ENCODE data around the gene TBC1D24.

TBC1D24 gene

GRCh38 chr16:2500430-2500917 lies 25.5 kb downstream of the TBC1D24 start:
- Histone ChIP-seq H3K4me1 (ENCODE audit: insufficient read depth, low read length) (peaks cover 11% of the 10 kb centered on the region), H3K36me3 (ENCODE audit: insufficient read depth, low read length) (peaks cover 61% of the 10 kb centered on the region), H2AFZ (ENCODE audit: low read depth, low read length) (no peak overlapping the region), H3K27me3 (ENCODE audit: insufficient read depth, low read length, poor library complexity) (no peaks in the 10 kb centered on the region), H3K9me3 (ENCODE audit: insufficient read depth, low read length, severe bottlenecking) (no peaks in the 10 kb centered on the region), H3K27ac (ENCODE audit: low read length) (no peak overlapping the region), H4K20me1 (ENCODE audit: insufficient read depth, low read length) (peaks cover 29% of the 10 kb centered on the region), H3K79me2 (ENCODE audit: insufficient read depth, low read length) (no peaks in the 10 kb centered on the region), H3K4me2 (ENCODE audit: insufficient read depth, low read length) (peak overlapping the region; percentile 32; the same call in 1 of the 2 replicates), H3K4me3 (ENCODE audit: low read depth in 1 of 2, low read length in 2 of 2) (no peak overlapping the region), H3K9ac (ENCODE audit: low read depth, low read length) (no peak overlapping the region)
- TF ChIP-seq CTCF (IDR thresholded peaks at IDR 0.05; ENCODE audit: borderline replicate concordance, extremely low read depth, low read length, poor library complexity, severe bottlenecking): no peak
- TF ChIP-seq EZH2 (IDR thresholded peaks at IDR 0.05; ENCODE audit: borderline replicate concordance, low read depth, low read length, severe bottlenecking): no peak
- DNase-seq (no peak), ATAC-seq (ENCODE audit: insufficient read depth, low read depth) (no peak)

- peak overlapping the region; percentile 41; the same call in 1 of the 2 replicates for H2AFZ ChIP-seq (ENCODE audit: low read depth, low read length)
- no peak overlapping the region for H3K4me3 ChIP-seq (ENCODE audit: low read depth in 1 of 2, low read length in 2 of 2)
- no peaks in the 10 kb centered on the region for H3K9me3 ChIP-seq (ENCODE audit: insufficient read depth, low read length, severe bottlenecking)
- ATAC-seq (ENCODE audit: insufficient read depth, low read depth): peak; percentile 99
- no peaks in the 10 kb centered on the region for H3K27me3 ChIP-seq (ENCODE audit: insufficient read depth, low read length, poor library complexity)
- H3K79me2 ChIP-seq (ENCODE audit: insufficient read depth, low read length): no peaks in the 10 kb centered on the region
- peak overlapping the region; percentile 36 for H3K4me2 ChIP-seq (ENCODE audit: insufficient read depth, low read length)
- H3K36me3 ChIP-seq (ENCODE audit: insufficient read depth, low read length): peaks cover 57% of the 10 kb centered on the region
- peak; percentile 87 for DNase-seq
- no peak overlapping the region for H3K27ac ChIP-seq (ENCODE audit: low read length)
- H3K9ac ChIP-seq (ENCODE audit: low read depth, low read length): peak overlapping the region; percentile 23
- TF ChIP-seq CTCF (IDR thresholded peaks at IDR 0.05; ENCODE audit: borderline replicate concordance, extremely low read depth, low read length, poor library complexity, severe bottlenecking) (peak; percentile 99), EZH2 (IDR thresholded peaks at IDR 0.05; ENCODE audit: borderline replicate concordance, low read depth, low read length, severe bottlenecking) (no peak)
- H4K20me1 ChIP-seq (ENCODE audit: insufficient read depth, low read length): peaks cover 29% of the 10 kb centered on the region
- H3K4me1 ChIP-seq (ENCODE audit: insufficient read depth, low read length): peaks cover 11% of the 10 kb centered on the region
Observed at GRCh38 chr16:2500918-2501750, 26.2 kb downstream of the TBC1D24 start.

- H3K27ac ChIP-seq (ENCODE audit: low read length): no peak overlapping the region; the same call in 1 of the 2 replicates
Observed at GRCh38 chr16:2501946-2502895, 27.3 kb downstream of the TBC1D24 start.

More at GRCh38 chr16:2501946-2502895, 27.3 kb downstream of the TBC1D24 start:
- Histone ChIP-seq H3K4me3 (ENCODE audit: low read depth in 1 of 2, low read length in 2 of 2) (no peak overlapping the region), H3K9me3 (ENCODE audit: insufficient read depth, low read length, severe bottlenecking) (no peaks in the 10 kb centered on the region), H4K20me1 (ENCODE audit: insufficient read depth, low read length) (peaks cover 29% of the 10 kb centered on the region), H2AFZ (ENCODE audit: low read depth, low read length) (no peak overlapping the region), H3K27me3 (ENCODE audit: insufficient read depth, low read length, poor library complexity) (no peaks in the 10 kb centered on the region), H3K79me2 (ENCODE audit: insufficient read depth, low read length) (no peaks in the 10 kb centered on the region), H3K9ac (ENCODE audit: low read depth, low read length) (peak overlapping the region; percentile 23; the same call in 1 of the 2 replicates), H3K36me3 (ENCODE audit: insufficient read depth, low read length) (peaks cover 46% of the 10 kb centered on the region), H3K4me1 (ENCODE audit: insufficient read depth, low read length) (peaks cover 11% of the 10 kb centered on the region), H3K4me2 (ENCODE audit: insufficient read depth, low read length) (no peak overlapping the region)
- ATAC-seq (ENCODE audit: insufficient read depth, low read depth): no peak
- no peak for DNase-seq
- no peak for TF ChIP-seq EZH2 (IDR thresholded peaks at IDR 0.05; ENCODE audit: borderline replicate concordance, low read depth, low read length, severe bottlenecking)
- no peak for TF ChIP-seq CTCF (IDR thresholded peaks at IDR 0.05; ENCODE audit: borderline replicate concordance, extremely low read depth, low read length, poor library complexity, severe bottlenecking)

Measured in DND-41 (cell line).